GM23248 (cell line): Measurements from ENCODE around the gene FAM193B.

ENCODE experiments used
- EZH2 ChIP-seq: fragments of 200-600 bp; sonication (generic); IDR thresholded peaks from 2 replicates; pipeline ENCODE4 v1.6.1; 2018; ENCODE audit warnings: antibody characterized with exemption, mild to moderate bottlenecking; ENCODE audit not compliant: insufficient read depth, poor library complexity, severe bottlenecking
- EZH2phosphoT487 ChIP-seq: fragments of 200-600 bp; sonication (generic); IDR thresholded peaks from 2 replicates; pipeline ENCODE4 v1.6.1; 2018; ENCODE audit warnings: antibody characterized with exemption, moderate library complexity, mild to moderate bottlenecking, low read depth; ENCODE audit not compliant: insufficient read depth

- TF ChIP-seq EZH2 (no peak), EZH2phosphoT487 (no peak)
Observed at GRCh38 chr5:177479774-177480173, 74.6 kb downstream of the FAM193B start.
